ENCODE measurements around the gene VSTM4.

The VSTM4 gene

GRCh38 chr10:49090696-49091380 lies 24.5 kb downstream of the VSTM4 start:
- DNase-seq, result no peak

GRCh38 chr10:49090189-49090575 lies 25.1 kb downstream of the VSTM4 start:
- DNase-seq, result no peak

- DNase-seq, result no peak
These were observed 25.6 kb downstream of the VSTM4 start for GRCh38 chr10:49089557-49090188.

GRCh38 chr10:49089152-49089551 lies 26.2 kb downstream of the VSTM4 start:
- no peak for DNase-seq

- no peak for DNase-seq
These were observed 28.4 kb downstream of the VSTM4 start for GRCh38 chr10:49086889-49087288.

GRCh38 chr10:49083261-49083660 lies 32.1 kb downstream of the VSTM4 start:
- DNase-seq, result no peak

- DNase-seq, result no peak
These were observed 32.6 kb downstream of the VSTM4 start for GRCh38 chr10:49082766-49083165.

- no peak for DNase-seq
These were observed 33.6 kb downstream of the VSTM4 start for GRCh38 chr10:49081547-49082275.

- no peak for DNase-seq
These were observed 34.4 kb downstream of the VSTM4 start for GRCh38 chr10:49080965-49081364.

GRCh38 chr10:49080071-49080470 lies 35.3 kb downstream of the VSTM4 start:
- no peak for DNase-seq

GRCh38 chr10:49079499-49079898 lies 35.8 kb downstream of the VSTM4 start:
- DNase-seq, result no peak

GRCh38 chr10:49079072-49079471 lies 36.2 kb downstream of the VSTM4 start:
- no peak for DNase-seq

- DNase-seq, result no peak
These were observed 36.9 kb downstream of the VSTM4 start for GRCh38 chr10:49078433-49078832.

- DNase-seq, result no peak
These were observed 38.4 kb downstream of the VSTM4 start for GRCh38 chr10:49076741-49077521.

GRCh38 chr10:49076319-49076718 lies 39.0 kb downstream of the VSTM4 start:
- no peak for DNase-seq

GRCh38 chr10:49075743-49076142 lies 39.6 kb downstream of the VSTM4 start:
- no peak for DNase-seq

- no peak for DNase-seq
These were observed 40.3 kb downstream of the VSTM4 start for GRCh38 chr10:49074836-49075682.

- no peak for DNase-seq
These were observed 43.0 kb downstream of the VSTM4 start for GRCh38 chr10:49072166-49072885.

GRCh38 chr10:49071160-49071761 lies 44.1 kb downstream of the VSTM4 start:
- DNase-seq, result no peak

GRCh38 chr10:49070701-49071100 lies 44.6 kb downstream of the VSTM4 start:
- DNase-seq, result no peak

GRCh38 chr10:49068672-49069217 lies 46.6 kb downstream of the VSTM4 start:
- DNase-seq, result no peak

Data from HCEC 1CT (cell line).